ENCODE results near the gene ANKS4B. TPM values are rescaled to one million over a fixed set of nuclear protein-coding genes. Genes with fewer than 3 reads are reported as not detected.

Gene ANKS4B
- total and polyA plus RNA-seq, 4 donors: 5.7 to 13.6 (median 8.7) TPM

- TF ChIP-seq RXRA (IDR thresholded peaks at IDR 0.05) (no peak), ATF3 (IDR thresholded peaks at IDR 0.05) (no peak), HNF4G (IDR thresholded peaks at IDR 0.05) (no peak), EGR1 (IDR thresholded peaks at IDR 0.05; ENCODE audit: low read depth in 2 of 2) (no peak), GABPA (IDR thresholded peaks at IDR 0.05 in 1 of 2, conservative IDR thresholded peaks at IDR 0.05 in 1 of 2) (no peak), FOXA2 (IDR thresholded peaks at IDR 0.05) (no peak), MAX (IDR thresholded peaks at IDR 0.05) (no peak), ZBTB33 (IDR thresholded peaks at IDR 0.05) (no peak), CTCF (IDR thresholded peaks at IDR 0.05; ENCODE audit: low read depth, low read length, missing input control) (no peak), YY1 (IDR thresholded peaks at IDR 0.05) (no peak)
- Histone ChIP-seq H3K4me3 (ENCODE audit: low read depth in 1 of 3, low read length in 3 of 3) (no peak overlapping the region), H3K27me3 (ENCODE audit: control insufficient read depth in 4 of 4, insufficient read depth in 4 of 4, low read length in 3 of 4) (no peaks in the 10 kb centered on the region), H3K9ac (ENCODE audit: low read depth in 1 of 2, low read length in 2 of 2) (no peak overlapping the region), H3K36me3 (ENCODE audit: control insufficient read depth in 4 of 4, insufficient read depth in 3 of 4, low read depth in 1 of 4, low read length in 3 of 4) (no peaks in the 10 kb centered on the region), H3K4me1 (ENCODE audit: control insufficient read depth in 4 of 4, insufficient read depth in 4 of 4, low read length in 3 of 4) (no peaks in the 10 kb centered on the region), H3K9me3 (ENCODE audit: control insufficient read depth in 4 of 4, low read length in 3 of 4) (no peaks in the 10 kb centered on the region), H3K27ac (ENCODE audit: low read depth in 1 of 2, low read length in 2 of 2) (no peak overlapping the region)
- no peak for DNase-seq (ENCODE audit: low spot score)
- WGBS: 97% methylated on average over 2 of the region's 2 CpGs
Observed at GRCh38 chr16:21219551-21219950, 13.9 kb upstream of the ANKS4B start.

GRCh38 chr16:21222495-21223337, 10.8 kb upstream of the ANKS4B start:
- no peaks in the 10 kb centered on the region for H3K4me1 ChIP-seq (ENCODE audit: control insufficient read depth in 4 of 4, insufficient read depth in 4 of 4, low read length in 3 of 4)
- TF ChIP-seq HNF4G (IDR thresholded peaks at IDR 0.05): no peak
- no peak for TF ChIP-seq JUND (IDR thresholded peaks at IDR 0.05)
- TF ChIP-seq ZBTB33 (IDR thresholded peaks at IDR 0.05): no peak
- TF ChIP-seq RAD21 (IDR thresholded peaks at IDR 0.05): no peak
- TF ChIP-seq EGR1 (IDR thresholded peaks at IDR 0.05; ENCODE audit: low read depth in 2 of 2): no peak
- TF ChIP-seq RXRA (IDR thresholded peaks at IDR 0.05): no peak
- TF ChIP-seq TAF1 (conservative IDR thresholded peaks at IDR 0.05): no peak
- no peak for TF ChIP-seq FOXA1 (IDR thresholded peaks at IDR 0.05)
- H3K27me3 ChIP-seq (ENCODE audit: control insufficient read depth in 4 of 4, insufficient read depth in 4 of 4, low read length in 3 of 4): no peaks in the 10 kb centered on the region
- H3K9ac ChIP-seq (ENCODE audit: low read depth in 1 of 2, low read length in 2 of 2): no peak overlapping the region
- WGBS: 70% methylated on average over 4 of the region's 4 CpGs
- no peak overlapping the region for H3K27ac ChIP-seq (ENCODE audit: low read depth in 1 of 2, low read length in 2 of 2)
- DNase-seq (ENCODE audit: low spot score): no peak
- H3K36me3 ChIP-seq (ENCODE audit: control insufficient read depth in 4 of 4, insufficient read depth in 3 of 4, low read depth in 1 of 4, low read length in 3 of 4): no peaks in the 10 kb centered on the region
- no peak overlapping the region for H3K4me3 ChIP-seq (ENCODE audit: low read depth in 1 of 3, low read length in 3 of 3)
- H3K9me3 ChIP-seq (ENCODE audit: control insufficient read depth in 4 of 4, low read length in 3 of 4): no peaks in the 10 kb centered on the region
